HepG2 (cell line): Measurements from ENCODE around the gene P2RY6. TPM values are rescaled to one million over a fixed set of nuclear protein-coding genes. Genes with fewer than 3 reads are reported as not detected.

Experiments used
- CHD2 ChIP-seq: IDR thresholded peaks from 2 replicates; pipeline ENCODE4 v1.6.1; 2011; ENCODE audit warnings: low read depth, low read length, improper control_type of control experiment
- FOXK2 ChIP-seq: fragments of 450-650 bp; IDR thresholded peaks from 2 replicates; pipeline ENCODE4 v1.6.1; 2016
- HNRNPK ChIP-seq: fragments of 200-400 bp; formaldehyde crosslinking; IDR thresholded peaks from 2 replicates; pipeline ENCODE4 v1.6.1; 2018; ENCODE audit warnings: low read length, low read depth, moderate library complexity, mild to moderate bottlenecking; ENCODE audit not compliant: poor library complexity, severe bottlenecking
- HNRNPLL ChIP-seq: fragments of 200-400 bp; formaldehyde crosslinking; IDR thresholded peaks from 2 replicates; pipeline ENCODE4 v1.6.1; 2017; ENCODE audit warnings: mild to moderate bottlenecking, low read depth, low read length; ENCODE audit not compliant: poor library complexity, severe bottlenecking
- HOXA7 ChIP-seq: sonication (generic); formaldehyde crosslinking; IDR thresholded peaks from 2 replicates; pipeline ENCODE4 v1.8.1; 2022; ENCODE audit warnings: mild to moderate bottlenecking, missing genetic modification reagents, moderate library complexity
- KDM1A ChIP-seq: IDR thresholded peaks from 2 replicates; pipeline ENCODE4 v1.6.1; 2016; ENCODE audit warnings: missing compliant biosample characterization
- NFKB2 ChIP-seq: sonication (generic); formaldehyde crosslinking; IDR thresholded peaks from 2 replicates; pipeline ENCODE4 v1.4.0; 2020; ENCODE audit warnings: missing genetic modification reagents, borderline replicate concordance
- NFYB ChIP-seq: sonication (generic); formaldehyde crosslinking; IDR thresholded peaks from 2 replicates; pipeline ENCODE4 v1.4.0; 2020; ENCODE audit warnings: missing genetic modification reagents
- PHF21A ChIP-seq: sonication (generic); formaldehyde crosslinking; IDR thresholded peaks from 2 replicates; pipeline ENCODE4 v1.5.0; 2020; ENCODE audit warnings: mild to moderate bottlenecking, missing genetic modification reagents
- SAP130 ChIP-seq: IDR thresholded peaks from 2 replicates; pipeline ENCODE4 v1.6.1; 2016; ENCODE audit warnings: low read depth
- SUZ12 ChIP-seq: fragments of 150-350 bp; IDR thresholded peaks from 2 replicates; pipeline ENCODE4 v1.6.1; 2014; ENCODE audit warnings: low read depth, low read length
- ZFP37 ChIP-seq: sonication (generic); formaldehyde crosslinking; IDR thresholded peaks from 2 replicates; pipeline ENCODE4 v1.4.0; 2020; ENCODE audit warnings: missing genetic modification reagents, borderline replicate concordance
- ZNF274 ChIP-seq: sonication (generic); formaldehyde crosslinking; IDR thresholded peaks from 2 replicates; pipeline ENCODE4 v1.5.1; 2020; ENCODE audit warnings: mild to moderate bottlenecking, missing genetic modification reagents
- ZNF292 ChIP-seq: sonication (generic); formaldehyde crosslinking; IDR thresholded peaks from 2 replicates; pipeline ENCODE4 v1.8.1; 2022; ENCODE audit warnings: mild to moderate bottlenecking, low read depth, missing genetic modification reagents, borderline replicate concordance
- ZNF33B ChIP-seq: sonication (generic); formaldehyde crosslinking; IDR thresholded peaks from 2 replicates; pipeline ENCODE4 v1.5.1; 2020; ENCODE audit warnings: mild to moderate bottlenecking, missing genetic modification reagents
- ZNF350 ChIP-seq: sonication (generic); formaldehyde crosslinking; IDR thresholded peaks from 2 replicates; pipeline ENCODE4 v1.4.0; 2020; ENCODE audit warnings: mild to moderate bottlenecking, low read depth, missing genetic modification reagents, borderline replicate concordance
- ZNF782 ChIP-seq: sonication (generic); formaldehyde crosslinking; IDR thresholded peaks from 2 replicates; pipeline ENCODE4 v1.4.0; 2020; ENCODE audit warnings: missing genetic modification reagents, mild to moderate bottlenecking, borderline replicate concordance
- polyA plus RNA-seq, 8 experiments: library from polyadenylated mRNA; depleted of rRNA in 3 of 8; stranded (reverse) in 7 of 8; unstranded in 1 of 8; fragments of >200 nt; fragmentation: Illumina TruSeq in 4 of 8; extraction: Trizol in 4 of 8; gene quantifications; 2 replicates each; pipeline versions ENCODE4 v1.2.1 to v1.2.3, GENCODE V29; 2011 to 2016; ENCODE audit warnings: low read depth in 4 of 8, missing spikeins in 1 of 8, mixed read lengths in 1 of 8; ENCODE audit not compliant: insufficient read depth in 1 of 8
- total RNA-seq, 5 experiments: library from RNA; depleted of rRNA; stranded (reverse); fragments of >200 nt; fragmentation: Illumina TruSeq; extraction: Trizol; gene quantifications; 2 replicates each; pipeline ENCODE4 v1.2.3, GENCODE V29; 2016; ENCODE audit warnings: low read depth in 1 of 5
- TF ChIP-seq, protein P1 (sequence below): IDR thresholded peaks from 2 replicates; pipeline ENCODE4 v1.6.1; 2016; ENCODE audit warnings: mild to moderate bottlenecking
- TF ChIP-seq, protein P2 (sequence below): sonication (generic); formaldehyde crosslinking; IDR thresholded peaks from 2 replicates; pipeline ENCODE4 v1.5.1; 2020; ENCODE audit warnings: mild to moderate bottlenecking, missing genetic modification reagents, borderline replicate concordance

Gene P2RY6
- total and polyA plus RNA-seq, 2 of the 13 experiments (the other 11 are each of a cell fraction or from before 2014, with no cell fraction given), result 0.09 to 0.29 TPM

DNA sequence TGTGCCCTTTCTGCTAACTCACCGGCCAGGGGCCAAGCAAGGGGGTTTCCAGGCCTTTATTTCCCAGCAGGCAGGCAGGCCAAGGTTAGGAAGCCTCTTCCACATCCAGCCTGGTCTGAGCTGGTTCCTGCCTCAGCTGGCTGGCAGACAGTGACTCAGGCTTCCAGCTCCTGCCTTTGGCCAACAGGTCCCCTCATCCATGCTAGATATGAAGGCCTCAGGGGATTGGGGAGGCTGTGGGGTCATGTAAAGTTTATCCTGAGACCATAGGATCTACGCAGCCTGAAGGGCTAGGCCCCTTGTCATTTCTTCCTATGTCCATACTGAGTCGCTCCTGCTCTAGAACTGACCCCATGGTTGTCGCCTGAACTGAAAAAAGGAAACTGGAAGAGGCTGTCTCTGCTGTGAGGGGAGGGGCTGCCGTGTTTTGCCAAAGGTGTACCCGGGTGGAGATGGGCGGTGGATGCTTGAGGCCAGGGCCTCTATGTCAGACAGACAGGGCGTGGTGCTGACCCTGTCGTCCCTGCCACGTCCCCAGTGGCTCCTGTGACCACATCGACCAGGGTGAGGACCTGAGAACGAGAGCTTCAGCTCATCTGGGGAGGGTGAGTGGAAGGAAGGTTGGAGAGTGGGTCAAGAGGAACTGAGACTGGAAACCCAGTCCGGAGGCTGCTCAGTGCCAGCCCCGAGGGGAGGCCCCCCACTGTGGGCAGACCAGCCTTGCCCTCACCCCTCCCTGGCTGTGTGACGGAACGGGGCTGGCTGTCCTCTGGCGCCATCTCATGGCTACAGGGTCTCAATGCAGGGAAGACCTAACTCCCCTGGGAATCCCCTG lies 17.0 kb downstream of the P2RY6 start (continued):
- TF ChIP-seq ZFP37 (no peak), HNRNPK (no peak), SUZ12 (no peak), ZNF350 (CRISPR knock-in tag) (peak; percentile 68; the same call in 1 of the 2 replicates), ZNF33B (no peak), ZNF782 (no peak), KDM1A (CRISPR knock-in tag) (no peak), NFKB2 (CRISPR knock-in tag) (no peak), FOXK2 (no peak), HNRNPLL (no peak), HOXA7 (CRISPR knock-in tag) (no peak), NFYB (CRISPR knock-in tag) (no peak), SAP130 (CRISPR knock-in tag) (peak; percentile 34; the same call in 1 of the 2 replicates), ZNF292 (CRISPR knock-in tag) (no peak), CHD2 (no peak), PHF21A (CRISPR knock-in tag) (no peak), ZNF274 (no peak)
- TF ChIP-seq, protein P1, sequence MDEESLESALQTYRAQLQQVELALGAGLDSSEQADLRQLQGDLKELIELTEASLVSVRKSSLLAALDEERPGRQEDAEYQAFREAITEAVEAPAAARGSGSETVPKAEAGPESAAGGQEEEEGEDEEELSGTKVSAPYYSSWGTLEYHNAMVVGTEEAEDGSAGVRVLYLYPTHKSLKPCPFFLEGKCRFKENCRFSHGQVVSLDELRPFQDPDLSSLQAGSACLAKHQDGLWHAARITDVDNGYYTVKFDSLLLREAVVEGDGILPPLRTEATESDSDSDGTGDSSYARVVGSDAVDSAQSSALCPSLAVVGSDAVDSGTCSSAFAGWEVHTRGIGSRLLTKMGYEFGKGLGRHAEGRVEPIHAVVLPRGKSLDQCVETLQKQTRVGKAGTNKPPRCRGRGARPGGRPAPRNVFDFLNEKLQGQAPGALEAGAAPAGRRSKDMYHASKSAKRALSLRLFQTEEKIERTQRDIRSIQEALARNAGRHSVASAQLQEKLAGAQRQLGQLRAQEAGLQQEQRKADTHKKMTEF (CRISPR knock-in tag), result peak; percentile 35
- TF ChIP-seq, protein P2, sequence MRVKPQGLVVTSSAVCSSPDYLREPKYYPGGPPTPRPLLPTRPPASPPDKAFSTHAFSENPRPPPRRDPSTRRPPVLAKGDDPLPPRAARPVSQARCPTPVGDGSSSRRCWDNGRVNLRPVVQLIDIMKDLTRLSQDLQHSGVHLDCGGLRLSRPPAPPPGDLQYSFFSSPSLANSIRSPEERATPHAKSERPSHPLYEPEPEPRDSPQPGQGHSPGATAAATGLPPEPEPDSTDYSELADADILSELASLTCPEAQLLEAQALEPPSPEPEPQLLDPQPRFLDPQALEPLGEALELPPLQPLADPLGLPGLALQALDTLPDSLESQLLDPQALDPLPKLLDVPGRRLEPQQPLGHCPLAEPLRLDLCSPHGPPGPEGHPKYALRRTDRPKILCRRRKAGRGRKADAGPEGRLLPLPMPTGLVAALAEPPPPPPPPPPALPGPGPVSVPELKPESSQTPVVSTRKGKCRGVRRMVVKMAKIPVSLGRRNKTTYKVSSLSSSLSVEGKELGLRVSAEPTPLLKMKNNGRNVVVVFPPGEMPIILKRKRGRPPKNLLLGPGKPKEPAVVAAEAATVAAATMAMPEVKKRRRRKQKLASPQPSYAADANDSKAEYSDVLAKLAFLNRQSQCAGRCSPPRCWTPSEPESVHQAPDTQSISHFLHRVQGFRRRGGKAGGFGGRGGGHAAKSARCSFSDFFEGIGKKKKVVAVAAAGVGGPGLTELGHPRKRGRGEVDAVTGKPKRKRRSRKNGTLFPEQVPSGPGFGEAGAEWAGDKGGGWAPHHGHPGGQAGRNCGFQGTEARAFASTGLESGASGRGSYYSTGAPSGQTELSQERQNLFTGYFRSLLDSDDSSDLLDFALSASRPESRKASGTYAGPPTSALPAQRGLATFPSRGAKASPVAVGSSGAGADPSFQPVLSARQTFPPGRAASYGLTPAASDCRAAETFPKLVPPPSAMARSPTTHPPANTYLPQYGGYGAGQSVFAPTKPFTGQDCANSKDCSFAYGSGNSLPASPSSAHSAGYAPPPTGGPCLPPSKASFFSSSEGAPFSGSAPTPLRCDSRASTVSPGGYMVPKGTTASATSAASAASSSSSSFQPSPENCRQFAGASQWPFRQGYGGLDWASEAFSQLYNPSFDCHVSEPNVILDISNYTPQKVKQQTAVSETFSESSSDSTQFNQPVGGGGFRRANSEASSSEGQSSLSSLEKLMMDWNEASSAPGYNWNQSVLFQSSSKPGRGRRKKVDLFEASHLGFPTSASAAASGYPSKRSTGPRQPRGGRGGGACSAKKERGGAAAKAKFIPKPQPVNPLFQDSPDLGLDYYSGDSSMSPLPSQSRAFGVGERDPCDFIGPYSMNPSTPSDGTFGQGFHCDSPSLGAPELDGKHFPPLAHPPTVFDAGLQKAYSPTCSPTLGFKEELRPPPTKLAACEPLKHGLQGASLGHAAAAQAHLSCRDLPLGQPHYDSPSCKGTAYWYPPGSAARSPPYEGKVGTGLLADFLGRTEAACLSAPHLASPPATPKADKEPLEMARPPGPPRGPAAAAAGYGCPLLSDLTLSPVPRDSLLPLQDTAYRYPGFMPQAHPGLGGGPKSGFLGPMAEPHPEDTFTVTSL (CRISPR knock-in tag), result no peak
